ENCODE measurements around the gene TUBA4A. TPM values are rescaled to one million over a fixed set of nuclear protein-coding genes. Genes with fewer than 3 reads are reported as not detected.

TUBA4A gene
- total and polyA plus RNA-seq, 4 donors = 15.6 to 82.1 (median 43.0) TPM

DNA sequence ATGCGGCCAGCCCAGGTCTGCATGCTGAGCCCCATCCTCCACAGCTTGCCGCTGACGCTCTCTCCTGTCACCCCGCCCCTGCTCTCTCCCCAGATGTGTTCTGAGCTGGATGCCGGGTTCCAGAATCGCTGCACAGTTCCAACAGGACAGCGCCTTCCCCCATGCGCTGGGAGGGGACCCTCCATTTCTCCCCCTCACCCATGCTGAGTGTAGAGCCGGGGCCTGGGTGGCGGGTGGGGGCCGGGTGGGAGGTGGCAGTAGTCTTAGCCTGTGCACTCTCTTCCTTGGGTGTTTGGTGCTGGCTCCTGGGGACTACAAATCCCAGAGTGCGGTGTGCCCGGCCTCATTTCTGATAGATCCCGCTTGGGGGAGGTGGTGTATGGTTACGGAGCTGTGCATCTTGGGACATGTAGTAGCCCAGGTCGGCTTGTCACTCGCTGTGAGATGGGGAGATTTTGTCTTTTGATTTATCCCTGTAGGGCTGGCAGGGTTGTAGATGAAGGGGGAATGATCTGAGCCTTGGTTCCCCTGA, 32.2 kb upstream of the TUBA4A start:
- DNase-seq (peak; percentile 34 to 50 (median 42)), ATAC-seq (ENCODE audit: insufficient read depth, low FRiP score) (no peak)
- TF ChIP-seq, protein P1, sequence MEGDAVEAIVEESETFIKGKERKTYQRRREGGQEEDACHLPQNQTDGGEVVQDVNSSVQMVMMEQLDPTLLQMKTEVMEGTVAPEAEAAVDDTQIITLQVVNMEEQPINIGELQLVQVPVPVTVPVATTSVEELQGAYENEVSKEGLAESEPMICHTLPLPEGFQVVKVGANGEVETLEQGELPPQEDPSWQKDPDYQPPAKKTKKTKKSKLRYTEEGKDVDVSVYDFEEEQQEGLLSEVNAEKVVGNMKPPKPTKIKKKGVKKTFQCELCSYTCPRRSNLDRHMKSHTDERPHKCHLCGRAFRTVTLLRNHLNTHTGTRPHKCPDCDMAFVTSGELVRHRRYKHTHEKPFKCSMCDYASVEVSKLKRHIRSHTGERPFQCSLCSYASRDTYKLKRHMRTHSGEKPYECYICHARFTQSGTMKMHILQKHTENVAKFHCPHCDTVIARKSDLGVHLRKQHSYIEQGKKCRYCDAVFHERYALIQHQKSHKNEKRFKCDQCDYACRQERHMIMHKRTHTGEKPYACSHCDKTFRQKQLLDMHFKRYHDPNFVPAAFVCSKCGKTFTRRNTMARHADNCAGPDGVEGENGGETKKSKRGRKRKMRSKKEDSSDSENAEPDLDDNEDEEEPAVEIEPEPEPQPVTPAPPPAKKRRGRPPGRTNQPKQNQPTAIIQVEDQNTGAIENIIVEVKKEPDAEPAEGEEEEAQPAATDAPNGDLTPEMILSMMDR (IDR thresholded peaks at IDR 0.05; ENCODE audit: control extremely low read depth, extremely low read depth) = no peak
- Histone ChIP-seq H3K9me3 (ENCODE audit: control insufficient read depth in 4 of 4, insufficient read depth in 3 of 4, low read length in 3 of 4) (no peaks in the 10 kb centered on the region), H3K4me1 (ENCODE audit: control insufficient read depth in 5 of 5, insufficient read depth in 5 of 5, low read length in 5 of 5) (peaks cover 0 to 9% (median 0%) of the 10 kb centered on the region in 5 donors), H3K27ac (ENCODE audit: low read depth in 1 of 2, low read length in 1 of 2) (no peak overlapping the region), H3K9ac (ENCODE audit: insufficient read depth in 1 of 2, low read length in 2 of 2) (no peak overlapping the region), H3K36me3 (ENCODE audit: control insufficient read depth in 4 of 4, insufficient read depth in 4 of 4, low read length in 4 of 4) (peaks cover 5 to 39% (median 21%) of the 10 kb centered on the region in 4 donors), H3K27me3 (ENCODE audit: control insufficient read depth in 3 of 3, insufficient read depth in 3 of 3, low read length in 2 of 3) (no peaks in the 10 kb centered on the region), H3K4me3 (no peak overlapping the region)
- 84 to 85% methylated on average over 17 of the region's 17 CpGs for WGBS, 2 donors

DNA sequence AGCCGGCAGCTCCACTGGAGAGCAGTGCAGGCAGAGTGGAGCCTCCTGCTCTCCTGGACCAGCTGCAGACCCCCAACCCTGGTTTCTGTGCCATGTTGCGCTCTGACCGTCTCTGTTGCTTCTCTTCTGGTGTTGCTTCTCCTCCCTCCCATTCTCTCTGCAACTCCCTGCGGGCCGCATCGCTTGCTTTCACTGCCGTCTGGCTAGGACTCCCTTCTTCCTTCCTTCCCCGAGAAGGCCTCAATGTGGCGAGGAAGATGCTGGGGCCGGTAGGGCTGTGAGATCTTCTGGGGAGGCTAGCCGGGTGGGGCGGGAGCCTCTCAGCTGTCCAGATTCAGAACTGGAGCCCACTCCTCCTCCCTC, 31.6 kb upstream of the TUBA4A start:
- Histone ChIP-seq H3K36me3 (ENCODE audit: control insufficient read depth in 4 of 4, insufficient read depth in 4 of 4, low read length in 4 of 4) (peaks cover 5 to 41% (median 26%) of the 10 kb centered on the region in 4 donors), H3K4me1 (ENCODE audit: control insufficient read depth in 5 of 5, insufficient read depth in 5 of 5, low read length in 5 of 5) (peaks cover 0 to 10% (median 0%) of the 10 kb centered on the region in 5 donors), H3K27ac (ENCODE audit: low read depth in 1 of 2, low read length in 1 of 2) (no peak overlapping the region), H3K9me3 (ENCODE audit: control insufficient read depth in 4 of 4, insufficient read depth in 3 of 4, low read length in 3 of 4) (no peaks in the 10 kb centered on the region), H3K9ac (ENCODE audit: insufficient read depth in 1 of 2, low read length in 2 of 2) (no peak overlapping the region), H3K27me3 (ENCODE audit: control insufficient read depth in 3 of 3, insufficient read depth in 3 of 3, low read length in 2 of 3) (no peaks in the 10 kb centered on the region), H3K4me3 (no peak overlapping the region)
- TF ChIP-seq, protein P1 (IDR thresholded peaks at IDR 0.05; ENCODE audit: control extremely low read depth, extremely low read depth) = no peak
- 95 to 96% methylated on average over 12 of the region's 12 CpGs for WGBS, 2 donors
- DNase-seq = no peak
- ATAC-seq (ENCODE audit: insufficient read depth, low FRiP score) = no peak

- Histone ChIP-seq H3K27me3 (ENCODE audit: control insufficient read depth in 3 of 3, insufficient read depth in 3 of 3, low read length in 2 of 3) (no peaks in the 10 kb centered on the region), H3K36me3 (ENCODE audit: control insufficient read depth in 4 of 4, insufficient read depth in 4 of 4, low read length in 4 of 4) (peaks cover 5 to 41% (median 26%) of the 10 kb centered on the region in 4 donors), H3K4me3 (no peak overlapping the region), H3K9ac (ENCODE audit: insufficient read depth in 1 of 2, low read length in 2 of 2) (no peak overlapping the region), H3K9me3 (ENCODE audit: control insufficient read depth in 4 of 4, insufficient read depth in 3 of 4, low read length in 3 of 4) (no peaks in the 10 kb centered on the region), H3K27ac (ENCODE audit: low read depth in 1 of 2, low read length in 1 of 2) (no peak overlapping the region), H3K4me1 (ENCODE audit: control insufficient read depth in 5 of 5, insufficient read depth in 5 of 5, low read length in 5 of 5) (peaks cover 0 to 12% (median 4%) of the 10 kb centered on the region in 5 donors)
- ATAC-seq (ENCODE audit: insufficient read depth, low FRiP score) (no peak), DNase-seq (no peak)
- WGBS, 2 donors = 94 to 98% methylated on average over 16 of the region's 16 CpGs
- TF ChIP-seq, protein P1 (IDR thresholded peaks at IDR 0.05; ENCODE audit: control extremely low read depth, extremely low read depth) = no peak
Measured at GRCh38 chr2:219284501-219285372, 31.0 kb upstream of the TUBA4A start.

All from lung (tissue), 12 donors.